Right lobe of liver (tissue), 4 donors: Measurements from ENCODE around the gene RNF11.
"Not testable (repeated sequence)": the region's sequence is repeated elsewhere in the genome, so short reads cannot be mapped to it uniquely, and the experiment has no call there.

Experiments
- CTCF ChIP-seq, 4 donors: fragments of 200-600 bp in 3 of 4; fragments of 450-650 bp in 1 of 4; IDR thresholded peaks; one replicate each; pipeline versions ENCODE4 v1.5.1 to v1.8.0; 2016 to 2022; ENCODE audit warnings: antibody characterized with exemption in 4 of 4, mild to moderate bottlenecking in 2 of 4
- POLR2A ChIP-seq: fragments of 450-650 bp; IDR thresholded peaks from one replicate; pipeline ENCODE4 v1.6.1; 2017; ENCODE audit warnings: antibody characterized with exemption, mild to moderate bottlenecking
- donor health status: DM: no; HTN: no; CAD: no.
- donor health status: DM: no; HTN: no; CAD: no.
- donor health status: DM: no; HTN: yes; CAD: no.

GRCh38 chr1:51228471-51228870, 7.6 kb upstream of the RNF11 start:
- TF ChIP-seq CTCF (IDR thresholded peaks at IDR 0.05); POLR2A: not testable (repeated sequence)
